IMR-90 (cell line): ENCODE measurements around the gene IQSEC1. TPM values are rescaled to one million over a fixed set of nuclear protein-coding genes. Genes with fewer than 3 reads are reported as not detected.

Source experiments
- ATAC-seq: fragments of 200-7000 bp; cut with Tn5 transposase; 2 replicates; pipeline ENCODE4 v1.9.1; 2020; ENCODE audit warnings: low read depth, mild to moderate bottlenecking, moderate library complexity
- BruUV-seq: library from RNA; stranded (reverse); fragments of 400-500 nt; replicated peaks from 2 replicates; lab custom pipeline; 2021; lab: Mats Ljungman, UMichigan
- CTCF ChIA-PET: fragments of 300-600 bp; formaldehyde crosslinking; extraction: SDS; loops from one replicate; lab custom pipeline; 2021; ENCODE audit warnings: antibody characterized with exemption; lab: Yijun Ruan, JAX
- POLR2A ChIA-PET: fragments of 300-600 bp; sonication (Branson Sonifier 250); formaldehyde crosslinking; loops from one replicate; lab custom pipeline; 2022; ENCODE audit warnings: antibody characterized with exemption; ENCODE audit not compliant: unreplicated experiment; lab: Charles Lee
- DNase-seq: peaks from one replicate; pipeline ENCODE4 v3.0.0; 2013
- H2AFZ ChIP-seq: replicated peaks from 2 replicates; pipeline ENCODE3; 2013; ENCODE audit warnings: low read length, mild to moderate bottlenecking; ENCODE audit not compliant: poor library complexity
- H2AK5ac ChIP-seq: 2 replicates; pipeline ENCODE4 v1.6.1; 2013; ENCODE audit warnings: low read depth, low read length, inconsistent platforms
- H2AK9ac ChIP-seq: replicated peaks from 2 replicates; pipeline ENCODE3; 2013; ENCODE audit warnings: mild to moderate bottlenecking, low read depth, low read length, moderate library complexity; ENCODE audit not compliant: poor library complexity
- H2BK120ac ChIP-seq: 2 replicates; pipeline ENCODE4 v1.6.1; 2013; ENCODE audit warnings: low read depth, low read length, inconsistent platforms
- H2BK15ac ChIP-seq: 3 replicates; pipeline ENCODE4 v1.6.1; 2013; ENCODE audit warnings: low read depth, low read length, inconsistent platforms
- H2BK20ac ChIP-seq: 2 replicates; pipeline ENCODE4 v1.6.1; 2013; ENCODE audit warnings: low read depth, mild to moderate bottlenecking, inconsistent platforms, low read length, moderate library complexity
- H2BK5ac ChIP-seq: 2 replicates; pipeline ENCODE4 v1.6.1; 2013; ENCODE audit warnings: mild to moderate bottlenecking, low read depth, low read length, inconsistent platforms; ENCODE audit not compliant: poor library complexity, severe bottlenecking
- H3K14ac ChIP-seq: replicated peaks from 2 replicates; pipeline ENCODE4 v1.6.1; 2013; ENCODE audit warnings: low read depth, low read length, inconsistent platforms
- H3K18ac ChIP-seq: 2 replicates; pipeline ENCODE4 v1.6.1; 2013; ENCODE audit warnings: low read depth, low read length, control low read depth
- H3K23ac ChIP-seq: 2 replicates; pipeline ENCODE4 v1.6.1; 2013; ENCODE audit warnings: low read depth, low read length, inconsistent platforms
- H3K27ac ChIP-seq: 2 replicates; pipeline ENCODE4 v1.5.1; 2013; ENCODE audit warnings: mild to moderate bottlenecking, control low read depth, low read length; ENCODE audit not compliant: insufficient read depth
- H3K27me3 ChIP-seq: 2 replicates; pipeline ENCODE4 v1.6.1; 2013; ENCODE audit warnings: low read length; ENCODE audit not compliant: control insufficient read depth, insufficient read depth
- H3K36me3 ChIP-seq: 2 replicates; pipeline ENCODE4 v1.6.1; 2013; ENCODE audit warnings: low read length, mixed read lengths; ENCODE audit not compliant: control insufficient read depth, insufficient read depth
- H3K4ac ChIP-seq: 2 replicates; pipeline ENCODE4 v1.6.1; 2013; ENCODE audit warnings: low read depth, low read length, inconsistent platforms
- H3K4me1 ChIP-seq: 2 replicates; pipeline ENCODE4 v1.6.1; 2013; ENCODE audit warnings: low read length, mixed read lengths; ENCODE audit not compliant: control insufficient read depth, insufficient read depth
- H3K4me2 ChIP-seq: 2 replicates; pipeline ENCODE4 v1.6.1; 2013; ENCODE audit warnings: low read depth, mild to moderate bottlenecking, control low read depth, low read length, moderate library complexity
- H3K4me3 ChIP-seq: 2 replicates; pipeline ENCODE4 v1.5.1; 2013; ENCODE audit warnings: low read depth, mild to moderate bottlenecking, control low read depth, low read length, moderate library complexity; ENCODE audit not compliant: insufficient read depth
- H3K56ac ChIP-seq: 2 replicates; pipeline ENCODE4 v1.6.1; 2013; ENCODE audit warnings: low read length, inconsistent platforms; ENCODE audit not compliant: insufficient read depth; ENCODE audit errors: extremely low read depth
- H3K79me1 ChIP-seq, 2 experiments: 2 replicates each; pipeline ENCODE4 v1.6.1; 2013; ENCODE audit warnings: low read length in 2 of 2, inconsistent platforms in 1 of 2, low read depth in 1 of 2
- H3K9ac ChIP-seq: 2 replicates; pipeline ENCODE4 v1.6.1; 2013; ENCODE audit warnings: low read depth, low read length, control low read depth
- H3K9me1 ChIP-seq: 2 replicates; pipeline ENCODE4 v1.6.1; 2013; ENCODE audit warnings: low read length, inconsistent platforms; ENCODE audit not compliant: insufficient read depth
- H3K9me3 ChIP-seq: 2 replicates; pipeline ENCODE4 v1.6.1; 2013; ENCODE audit warnings: low read length; ENCODE audit not compliant: control insufficient read depth, insufficient read depth
- H4K20me1 ChIP-seq: 2 replicates; pipeline ENCODE4 v1.6.1; 2013; ENCODE audit warnings: low read length, inconsistent platforms; ENCODE audit not compliant: insufficient read depth
- H4K5ac ChIP-seq: 2 replicates; pipeline ENCODE4 v1.6.1; 2013; ENCODE audit warnings: mild to moderate bottlenecking, low read depth, low read length, control low read depth
- H4K8ac ChIP-seq, 2 experiments: 2 replicates each; pipeline ENCODE4 v1.6.1; 2013; ENCODE audit warnings: low read depth in 2 of 2, low read length in 2 of 2, control low read depth in 1 of 2, inconsistent platforms in 1 of 2
- H4K91ac ChIP-seq: 2 replicates; pipeline ENCODE4 v1.6.1; 2013; ENCODE audit warnings: low read depth, low read length, inconsistent platforms; ENCODE audit not compliant: insufficient read depth
- BHLHE40 ChIP-seq: fragments of 150-350 bp; IDR thresholded peaks from 2 replicates; pipeline ENCODE4 v1.6.1; 2016; ENCODE audit warnings: mild to moderate bottlenecking, low read depth, low read length
- CEBPB ChIP-seq: IDR thresholded peaks from 2 replicates; pipeline ENCODE4 v1.6.1; 2012; ENCODE audit warnings: low read depth, low read length, improper control_type of control experiment
- CHD1 ChIP-seq: IDR thresholded peaks from 2 replicates; pipeline ENCODE4 v1.6.1; 2012; ENCODE audit warnings: low read depth, low read length, improper control_type of control experiment
- CTCF ChIP-seq: conservative IDR thresholded peaks from 2 replicates; pipeline ENCODE4 v1.5.1; 2012; ENCODE audit warnings: mild to moderate bottlenecking, low read depth, low read length, improper control_type of control experiment
- FOS ChIP-seq: fragments of 150-350 bp; IDR thresholded peaks from 2 replicates; pipeline ENCODE4 v1.6.1; 2016; ENCODE audit warnings: low read depth, low read length
- MAFK ChIP-seq: IDR thresholded peaks from 2 replicates; pipeline ENCODE4 v1.6.1; 2012; ENCODE audit warnings: low read depth, low read length, improper control_type of control experiment
- MAZ ChIP-seq: IDR thresholded peaks from 2 replicates; pipeline ENCODE4 v1.6.1; 2012; ENCODE audit warnings: low read depth, mild to moderate bottlenecking, low read length, improper control_type of control experiment, moderate library complexity, borderline replicate concordance
- MXI1 ChIP-seq: IDR thresholded peaks from 2 replicates; pipeline ENCODE4 v1.6.1; 2012; ENCODE audit warnings: low read depth, mild to moderate bottlenecking, low read length, moderate library complexity, borderline replicate concordance
- NFE2L2 ChIP-seq: fragments of 150-350 bp; IDR thresholded peaks from 2 replicates; pipeline ENCODE4 v1.6.1; 2016; ENCODE audit warnings: low read depth, mild to moderate bottlenecking, low read length
- POLR2A ChIP-seq: IDR thresholded peaks from 2 replicates; pipeline ENCODE4 v1.6.1; 2012; ENCODE audit warnings: mild to moderate bottlenecking, low read depth, low read length
- RAD21 ChIP-seq: IDR thresholded peaks from 2 replicates; pipeline ENCODE4 v1.6.1; 2012; ENCODE audit warnings: low read length, improper control_type of control experiment
- RCOR1 ChIP-seq: IDR thresholded peaks from 2 replicates; pipeline ENCODE4 v1.6.1; 2012; ENCODE audit warnings: mild to moderate bottlenecking, low read length, improper control_type of control experiment; ENCODE audit not compliant: insufficient replicate concordance
- RFX5 ChIP-seq: IDR thresholded peaks from 2 replicates; pipeline ENCODE4 v1.8.0; 2012; ENCODE audit warnings: low read depth, mild to moderate bottlenecking, low read length, moderate library complexity
- SMC3 ChIP-seq: fragments of 150-350 bp; IDR thresholded peaks from 2 replicates; pipeline ENCODE4 v1.6.1; 2016; ENCODE audit warnings: low read depth, mild to moderate bottlenecking, antibody characterized with exemption, low read length, moderate library complexity
- WGBS, 2 experiments: methylation state at CpG; one replicate each; pipeline versions ENCODE4 v1.1.5 to v1.1.7; 2013; ENCODE audit warnings: missing lambda C conversion rate in 2 of 2; ENCODE audit not compliant: insufficient read length in 1 of 2; ENCODE audit errors: extremely low coverage in 2 of 2; 5-methylcytosine and 5-hydroxymethylcytosine counted together
- dilution Hi-C: fragments of 300-500 bp; cut with HindIII; formaldehyde crosslinking; loops from one replicate; pipeline ENCODE4 v1.14.3; 2018; ENCODE audit warnings: low sequenced_read_pairs; ENCODE audit not compliant: unreplicated experiment
- in situ Hi-C: fragments of 300-500 bp; cut with MboI; formaldehyde crosslinking; loops from 3 replicates; pipeline ENCODE4 v1.14.3; 2019; ENCODE audit warnings: low sequenced_read_pairs, inconsistent platforms, mixed read lengths
- intact Hi-C: fragments of 100-400 bp; cut with micrococcal nuclease; formaldehyde crosslinking; loops from 2 replicates; pipeline ENCODE4 v1.10.0; 2022
- polyA plus RNA-seq, 3 experiments: library from polyadenylated mRNA; depleted of rRNA; stranded (reverse); fragments of >200 nt; gene quantifications; 2 replicates each; pipeline ENCODE4 v1.2.3, GENCODE V29; 2012; ENCODE audit warnings: low replicate concordance in 1 of 3
- total RNA-seq: library from RNA; depleted of rRNA; stranded (reverse); fragments of >200 nt; gene quantifications from 2 replicates; pipeline ENCODE4 v1.2.3, GENCODE V29; 2012
- TF ChIP-seq, protein P1 (sequence below): fragments of 150-350 bp; IDR thresholded peaks from 2 replicates; pipeline ENCODE4 v1.6.1; 2017; ENCODE audit warnings: mild to moderate bottlenecking, antibody characterized with exemption, low read length, low read depth

Gene IQSEC1
- total and polyA plus RNA-seq, 2 of the 4 experiments (the other 2 are of a cell fraction) = 5.9 to 11.9 TPM

GRCh38 chr3:13092621-13093617 lies 19.7 kb upstream of the IQSEC1 start:
- Histone ChIP-seq H3K36me3 (no peaks in the 10 kb centered on the region), H3K23ac (no peak overlapping the region), H3K18ac (no peak overlapping the region), H4K91ac (no peak overlapping the region), H2BK20ac (no peak overlapping the region), H2BK5ac (no peak overlapping the region), H3K14ac (no peak overlapping the region), H3K27me3 (peaks cover 21% of the 10 kb centered on the region; the same call in 1 of the 2 replicates), H4K8ac (no peak overlapping the region), H3K9ac (no peak overlapping the region), H3K79me1 (no peaks in the 10 kb centered on the region), H4K5ac (no peak overlapping the region), H3K4ac (no peak overlapping the region), H3K4me2 (no peak overlapping the region), H2AK5ac (no peak overlapping the region), H2BK15ac (no peak overlapping the region), H2AK9ac (no peak overlapping the region), H3K4me3 (no peak overlapping the region), H4K20me1 (no peaks in the 10 kb centered on the region), H2AFZ (peak overlapping the region; percentile 33), H3K56ac (no peak overlapping the region), H3K27ac (no peak overlapping the region), H3K9me3 (no peaks in the 10 kb centered on the region), H2BK120ac (no peak overlapping the region), H3K9me1 (no peaks in the 10 kb centered on the region), H3K4me1 (no peaks in the 10 kb centered on the region)
- dilution Hi-C loops (no loop called here), in situ Hi-C loops (loop anchor here (5.0 kb wide), 1 partner anchor 359 kb away; no protein-coding TSS in a partner anchor), intact Hi-C loops (loop anchor here (1.0 kb wide), 3 partner anchors 359 to 557 kb away; no protein-coding TSS in a partner anchor)
- DNase-seq (no peak), ATAC-seq (no peak)
- BruUV-seq = no TSS peak
- WGBS, 2 experiments = 51% methylated on average over 12 of the region's 23 CpGs; no CpG with 5 or more reads in 1 of the 2 experiments
- POLR2A ChIA-PET = no interaction called here
- CTCF ChIA-PET = interaction anchor here (0.9 to 2.2 kb wide), 5 partner anchors 29 to 387 kb away, joined by 3 to 18 read pairs (median 5); partner anchors contain the start of gene HDAC11
- TF ChIP-seq NFE2L2 = no peak
- TF ChIP-seq MAZ = no peak
- TF ChIP-seq CEBPB = no peak
- no peak for TF ChIP-seq FOS
- TF ChIP-seq RAD21 = no peak
- TF ChIP-seq MXI1 = no peak
- TF ChIP-seq BHLHE40 = no peak
- TF ChIP-seq, protein P1, sequence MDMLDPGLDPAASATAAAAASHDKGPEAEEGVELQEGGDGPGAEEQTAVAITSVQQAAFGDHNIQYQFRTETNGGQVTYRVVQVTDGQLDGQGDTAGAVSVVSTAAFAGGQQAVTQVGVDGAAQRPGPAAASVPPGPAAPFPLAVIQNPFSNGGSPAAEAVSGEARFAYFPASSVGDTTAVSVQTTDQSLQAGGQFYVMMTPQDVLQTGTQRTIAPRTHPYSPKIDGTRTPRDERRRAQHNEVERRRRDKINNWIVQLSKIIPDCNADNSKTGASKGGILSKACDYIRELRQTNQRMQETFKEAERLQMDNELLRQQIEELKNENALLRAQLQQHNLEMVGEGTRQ = no peak
- TF ChIP-seq CTCF = no peak
- no peak for TF ChIP-seq SMC3
- no peak for TF ChIP-seq MAFK
- TF ChIP-seq CHD1 = no peak
- no peak for TF ChIP-seq POLR2A
- TF ChIP-seq RFX5 = no peak
- no peak for TF ChIP-seq RCOR1
